Mesothelial cell of epicardium (in vitro differentiated cells): ENCODE data around the gene GAN. TPM values are rescaled to one million over a fixed set of nuclear protein-coding genes. Genes with fewer than 3 reads are reported as not detected.
A peak's percentile ranks its signal among the peaks of the same experiment; 100 is the strongest.

Experiments used
- DNase-seq, 2 experiments: peaks; one replicate each; pipeline ENCODE4 v3.0.0; 2021; ENCODE audit warnings: low spot score in 2 of 2; ENCODE audit not compliant: unreplicated experiment in 2 of 2
- H3K27ac Mint-ChIP-seq: 2 replicates; pipeline ENCODE4 v1.8.0; 2021; ENCODE audit warnings: mixed read lengths
- H3K27me3 Mint-ChIP-seq: 2 replicates; pipeline ENCODE4 v1.8.0; 2021; ENCODE audit warnings: low read depth, mixed read lengths
- H3K36me3 Mint-ChIP-seq: 2 replicates; pipeline ENCODE4 v1.8.0; 2021; ENCODE audit warnings: mixed read lengths
- H3K4me1 Mint-ChIP-seq: 2 replicates; pipeline ENCODE4 v1.8.0; 2021; ENCODE audit warnings: mixed read lengths
- H3K4me3 Mint-ChIP-seq: 2 replicates; pipeline ENCODE4 v1.8.0; 2021; ENCODE audit warnings: mild to moderate bottlenecking, moderate library complexity, mixed read lengths
- H3K9me3 Mint-ChIP-seq: 2 replicates; pipeline ENCODE4 v1.8.0; 2021; ENCODE audit warnings: mixed read lengths
- CTCF ChIP-seq: fragments of 200-600 bp; sonication (generic); IDR thresholded peaks from one replicate; pipeline ENCODE4 v1.5.0; 2021; ENCODE audit warnings: antibody characterized with exemption; ENCODE audit not compliant: unreplicated experiment
- total RNA-seq: library from RNA; stranded (reverse); gene quantifications from 3 replicates; pipeline ENCODE4 v1.2.1, GENCODE V29; 2021

The GAN gene
- total RNA-seq, 1 donor from 2014 or later = 14.2 TPM

GRCh38 chr16:81427219-81427618, 112.5 kb downstream of the GAN start:
- no peaks in the 10 kb centered on the region for H3K27me3 Mint-ChIP-seq
- no peak for DNase-seq
- peaks cover 8% of the 10 kb centered on the region for H3K4me1 Mint-ChIP-seq
- no peaks in the 10 kb centered on the region for H3K9me3 Mint-ChIP-seq
- no peak overlapping the region for H3K4me3 Mint-ChIP-seq
- no peak for TF ChIP-seq CTCF
- H3K36me3 Mint-ChIP-seq = no peaks in the 10 kb centered on the region
- H3K27ac Mint-ChIP-seq = no peak overlapping the region

DNA sequence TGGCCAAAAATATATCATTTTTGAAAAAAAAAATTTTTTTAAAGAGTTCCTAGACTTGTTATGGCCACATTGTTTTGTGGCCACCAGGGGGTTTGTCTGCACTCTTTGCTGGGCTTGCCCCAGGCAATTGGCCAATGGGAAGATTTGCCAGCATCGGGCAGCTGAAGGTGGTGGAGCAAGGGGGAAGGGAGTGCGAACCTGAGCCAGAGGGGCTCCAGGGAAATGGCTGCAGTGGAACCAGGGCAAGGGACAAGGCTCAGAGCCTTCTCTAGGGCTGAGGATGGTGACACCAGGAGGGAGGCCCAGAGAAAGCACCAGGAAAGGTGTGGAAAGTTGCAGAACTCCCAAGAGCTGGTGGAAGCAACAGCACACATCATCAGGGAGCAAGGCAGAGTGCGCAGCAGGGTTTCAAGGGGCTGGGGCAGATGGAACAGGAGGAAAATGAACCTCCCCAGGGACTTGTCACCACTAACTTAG, 114.3 kb downstream of the GAN start:
- TF ChIP-seq CTCF = peak; percentile 58
- no peak overlapping the region for H3K27ac Mint-ChIP-seq
- peaks cover 13% of the 10 kb centered on the region for H3K4me1 Mint-ChIP-seq
- no peak overlapping the region for H3K4me3 Mint-ChIP-seq
- no peaks in the 10 kb centered on the region for H3K36me3 Mint-ChIP-seq
- no peak for DNase-seq
- no peaks in the 10 kb centered on the region for H3K27me3 Mint-ChIP-seq
- no peaks in the 10 kb centered on the region for H3K9me3 Mint-ChIP-seq

DNA sequence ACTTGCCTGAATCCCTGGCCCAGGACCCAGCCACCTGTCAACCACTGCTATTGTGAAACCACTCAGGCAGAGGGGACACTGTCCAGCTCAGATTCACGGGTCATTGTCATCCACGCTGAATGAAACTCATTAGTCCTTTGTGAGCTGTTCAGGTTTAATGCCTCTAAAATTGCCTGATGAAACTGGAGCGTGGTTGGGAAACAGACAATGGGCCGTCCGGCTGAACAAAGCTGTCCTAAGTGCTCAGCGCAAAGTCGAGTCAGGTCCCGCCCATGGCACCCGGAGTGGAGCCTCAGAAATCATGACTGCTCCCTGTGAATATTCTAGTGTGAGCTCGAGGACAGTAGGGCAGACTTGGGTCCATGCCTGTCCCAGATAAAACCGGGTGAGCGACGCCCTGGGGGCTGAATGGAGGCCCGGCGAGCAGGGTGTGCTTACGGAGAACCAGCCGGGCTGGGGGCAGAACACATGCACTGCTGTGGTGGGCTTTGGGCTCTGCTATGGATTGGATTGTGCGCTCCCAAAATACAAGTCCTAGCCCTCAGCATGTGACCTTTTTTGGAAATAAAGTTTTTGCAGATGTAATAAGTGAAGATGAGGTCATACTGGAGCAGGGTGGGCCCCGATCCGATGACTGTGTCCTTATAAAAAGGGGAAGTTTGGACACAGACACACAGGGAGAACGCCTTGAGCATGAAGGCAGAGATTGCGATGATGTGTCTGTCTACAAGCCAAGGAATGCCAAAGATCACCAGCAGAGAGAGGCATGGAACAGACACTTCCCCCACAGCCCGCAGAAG, 117.0 kb downstream of the GAN start:
- Mint-ChIP-seq H3K36me3 (no peaks in the 10 kb centered on the region), H3K4me1 (peaks cover 13% of the 10 kb centered on the region), H3K27me3 (no peaks in the 10 kb centered on the region), H3K9me3 (no peaks in the 10 kb centered on the region), H3K4me3 (no peak overlapping the region), H3K27ac (peak overlapping the region; percentile 19)
- DNase-seq = no peak
- TF ChIP-seq CTCF = no peak

- no peak overlapping the region for H3K27ac Mint-ChIP-seq
- no peak for DNase-seq
- no peaks in the 10 kb centered on the region for H3K9me3 Mint-ChIP-seq
- no peak for TF ChIP-seq CTCF
- no peaks in the 10 kb centered on the region for H3K27me3 Mint-ChIP-seq
- peaks cover 16% of the 10 kb centered on the region for H3K4me1 Mint-ChIP-seq
- H3K36me3 Mint-ChIP-seq = no peaks in the 10 kb centered on the region
- no peak overlapping the region for H3K4me3 Mint-ChIP-seq
Observed at GRCh38 chr16:81432937-81433557, 118.3 kb downstream of the GAN start.

DNA sequence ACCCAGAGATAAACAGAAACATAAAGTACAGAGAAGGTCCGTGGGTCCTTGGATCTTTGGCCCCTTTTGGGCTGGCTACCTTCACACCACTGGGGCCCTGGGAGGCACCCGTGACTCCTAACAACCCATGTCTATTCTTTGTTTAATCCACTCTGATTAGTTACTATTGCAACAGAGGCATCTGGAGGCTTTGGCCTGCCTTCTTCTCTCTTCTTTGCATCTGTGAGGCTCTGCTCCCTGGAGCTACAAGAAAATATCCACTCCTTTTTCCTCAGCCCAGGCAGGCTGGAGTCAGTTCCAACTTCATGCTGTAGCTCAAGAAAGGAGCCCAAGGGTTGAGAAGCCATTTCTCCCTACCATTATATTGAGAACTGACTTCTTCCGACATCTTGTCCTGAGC, 120.3 kb downstream of the GAN start:
- Mint-ChIP-seq H3K4me1 (peaks cover 25% of the 10 kb centered on the region), H3K36me3 (no peaks in the 10 kb centered on the region), H3K27me3 (no peaks in the 10 kb centered on the region), H3K4me3 (no peak overlapping the region), H3K27ac (no peak overlapping the region), H3K9me3 (no peaks in the 10 kb centered on the region)
- TF ChIP-seq CTCF = no peak
- no peak for DNase-seq
